Adrenal gland (tissue), 5 donors: Measurements from ENCODE around the gene IL3RA.

ENCODE experiments used
- POLR2A ChIP-seq, 2 donors: fragments of 450-650 bp; IDR thresholded peaks; one replicate each; pipeline ENCODE4 v1.6.1; 2017; ENCODE audit warnings: antibody characterized with exemption in 2 of 2, mild to moderate bottlenecking in 2 of 2, moderate library complexity in 1 of 2
- TF ChIP-seq, protein P1 (sequence below), 6 experiments: fragments of 450-650 bp in 4 of 6; fragments of 200-600 bp in 2 of 6; sonication (generic) in 1 of 6; IDR thresholded peaks; 1 replicate in 5 of 6; 2 replicates in 1 of 6; pipeline versions ENCODE4 v1.5.1 to v1.8.0; 2016 to 2021; ENCODE audit warnings: antibody characterized with exemption in 6 of 6, mild to moderate bottlenecking in 2 of 6, moderate library complexity in 1 of 6
- donor health status: DM: no; HTN: no; CAD: no.

GRCh38 chrX:1360171-1360570 is 23.6 kb downstream of the IL3RA start:
- TF ChIP-seq, protein P1, sequence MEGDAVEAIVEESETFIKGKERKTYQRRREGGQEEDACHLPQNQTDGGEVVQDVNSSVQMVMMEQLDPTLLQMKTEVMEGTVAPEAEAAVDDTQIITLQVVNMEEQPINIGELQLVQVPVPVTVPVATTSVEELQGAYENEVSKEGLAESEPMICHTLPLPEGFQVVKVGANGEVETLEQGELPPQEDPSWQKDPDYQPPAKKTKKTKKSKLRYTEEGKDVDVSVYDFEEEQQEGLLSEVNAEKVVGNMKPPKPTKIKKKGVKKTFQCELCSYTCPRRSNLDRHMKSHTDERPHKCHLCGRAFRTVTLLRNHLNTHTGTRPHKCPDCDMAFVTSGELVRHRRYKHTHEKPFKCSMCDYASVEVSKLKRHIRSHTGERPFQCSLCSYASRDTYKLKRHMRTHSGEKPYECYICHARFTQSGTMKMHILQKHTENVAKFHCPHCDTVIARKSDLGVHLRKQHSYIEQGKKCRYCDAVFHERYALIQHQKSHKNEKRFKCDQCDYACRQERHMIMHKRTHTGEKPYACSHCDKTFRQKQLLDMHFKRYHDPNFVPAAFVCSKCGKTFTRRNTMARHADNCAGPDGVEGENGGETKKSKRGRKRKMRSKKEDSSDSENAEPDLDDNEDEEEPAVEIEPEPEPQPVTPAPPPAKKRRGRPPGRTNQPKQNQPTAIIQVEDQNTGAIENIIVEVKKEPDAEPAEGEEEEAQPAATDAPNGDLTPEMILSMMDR (IDR thresholded peaks at IDR 0.05): no peak
- TF ChIP-seq POLR2A (IDR thresholded peaks at IDR 0.05): no peak
